Stimulated activated CD8-positive, alpha-beta memory T cell treated with anti-CD3 and anti-CD28 coated beads, Interleukin-4, amount 100 ng/mL, for 24 hours (primary cell): ENCODE measurements around the gene AURKA.

Source experiments
- DNase-seq: peaks from one replicate; pipeline ENCODE4 v3.0.0-alpha.2; 2020; ENCODE audit warnings: low read depth

AURKA gene

DNA sequence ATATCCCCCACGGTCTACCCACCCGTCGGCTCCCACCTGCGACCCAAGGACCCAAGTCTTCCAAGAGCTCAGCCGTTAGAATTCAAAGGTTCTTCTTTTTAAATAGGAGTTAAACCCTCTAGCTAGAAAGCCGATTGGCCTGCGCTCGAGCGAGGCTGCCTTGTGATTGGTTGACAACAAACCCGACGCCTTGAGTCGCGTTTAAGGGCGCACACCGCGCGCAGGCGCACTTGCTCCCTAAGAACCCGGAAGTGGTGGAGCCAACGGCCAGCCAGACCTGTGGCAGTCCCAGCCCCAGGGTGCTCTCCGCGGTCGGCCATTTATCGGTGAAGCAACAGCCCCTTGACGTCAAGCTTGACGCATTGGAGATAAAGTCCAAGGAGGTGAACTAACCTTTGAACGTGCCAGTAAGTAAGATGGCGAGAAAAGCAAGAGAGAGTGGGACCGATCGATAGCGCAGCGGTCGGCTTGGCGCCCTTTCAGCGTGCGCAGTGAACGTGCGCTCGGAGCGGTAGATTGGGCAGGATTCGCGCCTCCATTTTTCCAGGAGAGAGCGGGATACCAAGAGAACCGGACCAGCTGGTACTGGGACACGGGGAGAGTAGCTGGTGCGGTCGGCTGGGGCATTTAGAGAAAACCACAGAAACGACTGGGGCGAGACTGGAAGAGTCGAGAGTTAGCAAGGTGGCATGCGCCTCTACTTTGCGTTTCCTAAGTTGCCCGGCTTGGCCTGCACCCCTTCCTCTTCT is at the start of gene AURKA, which contains the start of gene CSTF1:
TSS of gene AURKA (minus strand) at position 84 of the 749 bp plus-strand sequence. CDS start 4,018 bp downstream, outside the sequence.
TSS of gene CSTF1 (plus strand) at position 514 of the 749 bp plus-strand sequence. CDS start 2,908 bp downstream, outside the sequence.
- DNase-seq, result peak; percentile 100

DNA sequence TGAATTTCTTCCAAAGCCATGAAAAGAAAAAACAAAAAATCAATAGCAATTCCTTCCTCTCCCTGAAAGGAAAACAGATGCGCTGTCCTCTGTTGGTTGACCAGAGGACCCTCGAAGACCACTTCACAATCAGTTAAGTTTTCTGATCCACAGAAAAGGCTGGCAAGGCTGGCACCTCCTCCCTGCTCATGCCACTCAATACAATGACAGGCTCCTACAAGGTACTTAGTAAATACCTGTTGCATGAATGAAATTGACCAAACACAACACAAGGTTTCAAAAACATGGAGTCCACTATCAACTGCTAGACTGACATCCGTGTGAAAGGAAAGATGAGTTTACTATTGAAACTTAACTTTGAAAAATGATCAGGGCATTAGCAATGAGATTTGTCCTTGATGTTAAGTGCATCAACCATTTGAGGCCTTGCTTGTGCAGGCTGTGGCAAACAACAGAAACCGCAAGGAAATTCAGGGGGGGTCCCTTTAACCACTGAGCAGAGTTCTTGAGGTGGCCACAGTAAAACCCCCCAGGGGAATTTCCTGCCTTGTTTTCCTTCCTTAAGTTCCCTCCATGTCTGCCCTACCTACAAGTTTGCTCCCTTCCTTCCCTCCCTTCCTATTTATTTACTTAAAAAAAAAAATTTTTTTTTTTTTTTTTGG is 48.5 kb upstream of the AURKA start:
- DNase-seq, result peak; percentile 44

DNA sequence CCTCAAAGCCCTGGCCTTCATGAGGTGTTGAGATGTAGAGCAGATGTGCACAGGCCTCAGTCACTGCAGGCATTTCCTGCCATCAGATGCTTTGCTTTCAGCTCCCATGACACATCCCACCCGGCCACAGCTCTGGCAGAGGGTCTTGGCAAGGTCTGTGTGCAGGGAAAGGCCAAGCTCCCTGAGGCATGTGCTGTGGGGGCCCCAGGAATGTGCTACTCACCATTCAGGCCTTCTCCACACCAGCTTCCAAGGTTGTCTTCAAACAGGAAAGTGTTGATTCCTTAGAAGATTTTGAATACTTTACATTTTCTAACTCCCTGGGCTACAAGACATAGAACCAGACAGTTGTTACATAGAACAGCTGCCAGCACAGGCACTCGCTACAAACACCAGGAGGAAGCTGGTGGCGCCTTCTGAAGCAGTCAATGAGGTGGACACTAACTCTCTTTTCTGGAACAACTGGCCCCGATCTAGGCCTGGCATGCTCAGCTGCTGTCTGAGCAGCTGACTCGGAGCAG is 47.8 kb upstream of the AURKA start:
- no peak for DNase-seq

DNA sequence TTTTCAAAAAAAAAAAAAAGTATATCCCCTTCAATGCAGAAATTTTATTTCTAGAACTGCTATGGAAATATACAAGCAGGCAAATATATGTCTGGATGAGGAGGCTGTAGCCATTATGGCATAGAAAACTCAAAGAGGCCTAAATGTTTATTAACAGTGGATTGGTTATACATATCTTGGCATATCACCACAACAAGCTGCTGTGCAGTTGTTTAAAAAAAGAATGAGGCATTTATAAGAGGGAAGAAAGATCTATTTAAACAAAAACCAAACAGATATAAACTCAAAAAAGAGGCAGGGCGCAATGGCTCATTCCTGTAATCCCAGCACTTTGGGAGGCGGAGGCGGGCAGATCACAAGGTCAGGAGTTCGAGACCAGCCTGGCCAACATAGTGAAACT is 46.3 kb upstream of the AURKA start:
- DNase-seq, result no peak

DNA sequence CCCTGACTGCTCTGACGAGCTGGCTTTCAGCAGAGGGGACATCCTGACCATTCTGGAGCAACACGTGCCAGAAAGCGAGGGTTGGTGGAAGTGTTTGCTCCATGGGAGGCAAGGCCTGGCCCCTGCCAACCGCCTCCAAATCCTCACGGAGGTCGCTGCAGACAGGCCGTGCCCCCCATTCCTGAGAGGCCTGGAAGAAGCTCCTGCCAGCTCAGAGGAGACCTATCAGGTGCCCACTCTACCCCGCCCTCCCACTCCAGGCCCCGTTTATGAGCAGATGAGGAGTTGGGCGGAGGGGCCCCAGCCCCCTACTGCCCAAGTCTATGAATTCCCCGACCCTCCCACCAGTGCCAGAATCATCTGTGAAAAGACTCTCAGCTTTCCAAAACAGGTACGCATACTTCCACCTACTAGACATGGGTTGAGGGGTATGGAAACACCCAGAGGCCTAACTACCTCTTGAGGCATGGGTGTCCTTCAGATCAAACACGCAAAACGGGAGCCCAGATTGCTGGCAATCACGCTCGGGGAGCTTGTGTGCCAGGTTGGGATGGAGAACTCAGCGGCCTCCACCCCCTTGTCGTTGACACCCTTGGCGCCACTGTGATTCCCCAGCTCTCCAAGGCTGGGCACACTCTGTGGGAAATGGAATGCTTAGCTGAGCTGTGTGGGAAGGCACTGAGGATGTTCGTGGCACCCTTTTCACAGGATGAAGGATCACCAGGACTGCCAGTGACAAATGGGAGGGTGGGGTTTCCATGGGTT is 45.4 kb upstream of the AURKA start:
- DNase-seq, result no peak

DNA sequence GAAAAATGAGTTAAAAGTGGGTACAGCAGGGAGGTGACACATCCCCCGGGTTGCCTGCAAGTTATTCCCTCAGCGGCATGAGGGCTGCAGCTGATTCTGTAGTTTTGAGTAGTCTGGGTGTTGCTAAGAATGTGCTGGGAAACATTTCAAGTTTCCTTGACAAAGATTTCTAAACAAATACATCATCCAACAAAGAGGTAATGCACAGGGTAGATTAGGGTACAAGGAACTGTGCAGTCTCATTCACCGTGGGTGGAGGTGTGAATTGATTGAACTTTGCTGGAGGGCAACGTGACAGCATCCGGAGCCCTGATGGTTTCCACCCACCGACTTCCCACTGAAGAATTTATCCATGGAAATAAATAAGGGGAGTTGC is 41.9 kb upstream of the AURKA start:
- DNase-seq, result no peak

DNA sequence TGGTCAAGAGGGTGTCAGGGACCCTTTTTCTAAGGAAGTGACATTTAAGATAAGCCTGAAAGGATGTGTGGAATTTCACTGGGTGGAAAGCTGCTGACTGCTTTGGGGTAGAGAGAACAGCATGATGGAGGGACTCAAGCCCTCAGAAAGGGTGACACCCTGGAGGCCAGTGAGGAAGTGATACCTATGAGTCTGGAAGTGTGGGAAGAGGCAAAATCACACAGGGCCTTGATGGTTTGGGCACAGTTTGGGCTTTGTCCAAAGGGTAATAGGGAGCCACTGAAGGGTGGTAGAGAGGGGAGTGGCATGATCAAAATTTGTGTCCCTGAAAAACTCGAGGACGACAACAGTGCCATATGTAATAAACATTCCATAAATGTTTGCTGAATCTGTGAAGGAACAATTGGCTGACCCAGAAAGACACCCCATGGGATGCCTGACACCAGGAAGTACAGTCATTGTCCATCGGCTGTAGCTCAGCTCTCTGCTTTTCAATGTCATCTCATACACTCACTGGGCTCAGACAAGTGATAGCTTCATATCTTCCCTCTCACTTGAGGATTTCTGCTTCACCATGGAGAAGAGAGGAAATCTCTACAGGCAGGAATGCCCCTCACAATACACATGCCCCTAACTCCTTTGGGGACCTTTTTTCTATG is 41.3 kb upstream of the AURKA start:
- no peak for DNase-seq

DNA sequence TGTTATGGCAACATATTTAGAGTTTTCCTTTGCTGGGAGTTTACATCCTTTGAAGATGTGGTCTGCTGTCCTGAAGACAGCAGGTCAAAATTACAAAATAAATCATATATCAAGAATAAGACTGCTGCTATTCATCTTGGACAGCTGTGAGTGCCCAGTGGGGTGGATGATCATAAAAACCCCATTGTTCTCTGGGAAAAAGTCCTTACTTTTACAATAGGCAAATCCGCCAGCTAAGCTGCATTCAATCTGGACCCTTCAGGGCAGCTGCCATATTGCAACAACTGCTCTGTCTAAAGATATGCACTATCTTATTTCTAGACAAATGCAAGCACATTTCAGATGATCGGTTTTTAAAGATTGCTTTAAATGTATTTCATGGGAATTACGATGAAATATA is 39.5 kb upstream of the AURKA start:
- DNase-seq, result no peak

DNA sequence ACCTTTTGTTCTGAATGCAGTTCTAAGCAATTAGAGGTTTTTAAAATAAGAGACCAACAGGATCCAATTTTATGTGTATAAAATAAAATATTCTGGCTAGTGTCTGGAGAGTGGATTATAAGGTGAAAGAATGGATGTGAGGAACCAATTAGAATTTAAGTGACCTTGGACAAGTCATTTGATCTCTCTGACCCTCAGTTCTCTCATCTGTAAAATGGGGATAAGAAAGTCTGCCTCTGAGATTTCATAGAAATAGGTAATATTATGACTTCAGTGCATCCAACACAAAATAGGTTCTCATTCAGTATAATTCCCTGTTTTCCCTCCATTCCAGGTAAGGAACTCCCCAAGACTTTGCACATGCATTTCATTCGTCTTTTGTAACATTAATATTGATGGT is 38.9 kb upstream of the AURKA start:
- no peak for DNase-seq

DNA sequence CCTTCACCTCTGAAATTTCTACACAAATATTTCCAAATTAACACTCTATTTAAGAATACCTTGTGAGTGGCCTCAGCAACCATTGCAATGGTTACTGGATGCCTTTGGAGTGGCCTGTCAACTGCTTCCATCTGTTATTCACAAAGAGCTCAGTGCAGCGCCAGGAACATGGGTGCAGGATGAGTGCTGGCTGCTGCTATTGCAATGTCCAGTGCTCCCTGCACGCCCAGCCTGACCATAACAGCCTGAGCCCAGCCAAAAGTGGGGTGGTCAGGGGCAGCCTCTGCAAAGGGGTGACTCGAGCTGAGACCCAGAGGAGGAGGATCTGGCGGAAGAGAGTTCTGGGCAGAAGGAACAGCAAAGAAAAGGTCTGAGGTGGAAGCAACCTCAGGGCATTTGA is 38.4 kb upstream of the AURKA start:
- no peak for DNase-seq

DNA sequence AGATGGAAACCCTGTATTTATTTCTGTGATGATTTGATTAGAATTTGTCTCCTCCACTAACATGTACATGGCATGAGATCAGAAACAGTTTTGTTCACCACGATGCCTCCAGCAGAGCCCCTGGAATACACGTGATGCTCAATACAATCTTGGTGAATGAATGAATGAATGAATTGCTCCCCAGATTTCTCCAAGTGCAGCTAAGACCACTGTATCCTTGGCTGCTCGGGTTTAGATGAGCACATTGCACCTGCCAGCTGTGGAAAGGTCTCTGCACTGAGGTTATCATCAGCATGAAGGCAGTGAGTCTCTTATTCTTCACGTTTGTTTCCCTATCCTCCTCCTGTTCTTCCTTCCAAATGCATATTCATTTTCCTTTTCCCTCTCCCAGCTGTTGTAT is 37.9 kb upstream of the AURKA start:
- no peak for DNase-seq

DNA sequence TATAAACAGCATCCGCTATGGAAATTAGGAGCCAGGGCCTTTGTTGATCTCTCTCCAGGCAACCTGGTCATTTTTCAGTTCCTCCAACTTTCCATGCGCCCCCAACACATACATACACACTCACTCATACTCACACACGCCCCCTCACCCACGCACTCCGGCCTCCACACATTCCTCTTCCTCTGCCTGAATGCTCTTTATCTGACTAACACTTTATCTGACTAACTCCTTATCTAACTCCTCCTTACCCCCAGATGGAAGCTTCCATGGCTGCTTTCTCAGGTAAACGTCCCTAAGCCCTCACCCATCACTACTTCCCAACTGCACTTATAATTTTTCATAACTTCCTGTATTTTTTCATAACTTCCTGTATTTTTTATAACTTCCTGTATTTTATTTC is 37.5 kb upstream of the AURKA start:
- peak; percentile 18 for DNase-seq

DNA sequence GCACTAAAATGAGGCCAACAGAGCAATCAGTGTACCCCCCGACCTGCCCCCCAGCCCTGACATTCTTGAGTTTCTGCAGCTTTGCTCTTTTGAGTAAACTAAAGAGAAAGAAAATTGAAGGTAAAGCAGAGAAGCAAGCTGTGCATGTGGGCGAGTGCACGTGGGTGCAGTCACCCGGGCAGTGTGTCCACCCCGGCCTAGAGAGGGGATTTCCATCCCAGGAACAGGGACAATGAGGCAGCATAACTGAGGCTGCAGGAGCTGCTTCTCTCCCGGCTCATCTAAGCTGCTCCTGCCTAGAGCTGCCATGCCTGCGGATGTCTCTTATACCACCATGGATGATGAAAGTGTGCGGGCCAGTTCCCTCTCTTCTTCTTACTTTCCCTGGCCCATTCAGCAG is 36.9 kb upstream of the AURKA start:
- DNase-seq, result no peak

DNA sequence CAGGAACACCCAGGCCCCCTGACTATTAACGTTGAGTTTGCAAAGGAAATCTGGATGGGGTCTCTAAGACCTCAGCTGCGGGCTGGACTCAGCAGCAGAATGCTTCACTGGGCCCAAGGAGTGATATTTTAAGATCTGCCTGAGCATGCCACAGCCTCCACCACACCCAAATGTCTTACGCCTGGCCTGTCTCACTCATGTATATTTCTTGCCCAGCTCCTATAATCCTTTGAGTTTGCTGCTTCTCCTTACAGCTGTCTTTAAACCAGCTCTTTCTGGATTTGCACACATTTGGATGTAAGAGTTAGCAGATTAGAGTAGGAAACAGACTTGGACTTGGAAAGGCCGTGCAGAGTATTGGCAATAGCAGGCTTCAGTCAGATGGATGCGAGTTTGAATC is 36.4 kb upstream of the AURKA start:
- no peak for DNase-seq

DNA sequence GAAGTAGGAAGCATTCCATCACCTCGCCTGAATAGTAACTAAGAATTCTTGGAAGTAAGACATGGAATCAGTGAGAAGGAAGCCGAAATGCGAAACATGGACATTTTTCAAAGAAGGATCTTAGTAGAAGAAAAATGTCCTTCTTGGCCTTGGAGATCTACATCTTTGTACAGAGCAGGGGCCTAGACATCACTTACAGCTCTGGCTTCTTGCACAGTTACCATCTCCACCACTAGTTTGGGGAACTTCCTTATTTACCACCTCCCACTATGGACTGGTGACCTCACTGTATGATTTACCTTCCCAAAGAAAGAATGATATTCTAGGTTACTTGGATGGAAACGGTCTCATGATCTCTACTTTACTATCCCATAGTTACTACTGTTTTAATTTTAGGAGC is 35.8 kb upstream of the AURKA start:
- no peak for DNase-seq

DNA sequence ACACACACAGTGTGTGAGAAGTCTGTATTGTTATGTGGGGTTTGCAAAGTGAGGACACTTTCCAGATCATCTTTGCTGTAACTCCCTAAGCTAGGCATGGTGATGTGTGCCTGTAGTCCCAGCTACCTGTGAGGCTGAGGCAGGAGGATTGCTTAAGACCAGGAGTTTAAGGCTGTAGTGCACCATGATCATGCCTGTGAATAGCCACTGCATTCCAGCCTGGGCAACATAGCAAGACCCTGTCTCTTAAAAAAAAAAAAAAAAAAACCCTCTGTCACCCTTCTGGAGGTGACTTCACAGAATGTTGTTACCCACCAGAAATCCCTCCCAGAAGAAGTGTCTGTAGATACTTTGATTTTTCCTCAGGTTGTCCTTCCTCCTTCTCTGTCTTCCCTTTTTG is 34.9 kb upstream of the AURKA start:
- no peak for DNase-seq

DNA sequence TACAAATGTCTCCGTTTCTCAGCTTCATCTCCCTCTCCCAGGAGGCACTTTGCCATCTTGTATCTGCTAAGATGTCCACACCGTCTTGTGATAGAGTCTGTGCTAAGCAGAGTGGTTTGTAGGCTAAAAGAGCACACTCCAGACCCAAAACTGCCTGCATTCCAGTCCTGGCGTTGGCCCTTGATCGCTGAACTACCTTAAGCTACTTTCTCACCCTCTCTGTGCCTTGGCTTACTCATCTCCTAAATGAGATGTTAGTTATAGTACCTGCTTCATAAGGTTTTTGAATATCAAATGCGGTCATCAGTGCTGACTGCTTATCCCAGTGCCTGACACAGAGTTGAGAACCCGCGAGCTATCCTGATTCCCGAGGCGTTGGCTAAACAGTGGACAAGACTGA is 34.0 kb upstream of the AURKA start:
- no peak for DNase-seq

DNA sequence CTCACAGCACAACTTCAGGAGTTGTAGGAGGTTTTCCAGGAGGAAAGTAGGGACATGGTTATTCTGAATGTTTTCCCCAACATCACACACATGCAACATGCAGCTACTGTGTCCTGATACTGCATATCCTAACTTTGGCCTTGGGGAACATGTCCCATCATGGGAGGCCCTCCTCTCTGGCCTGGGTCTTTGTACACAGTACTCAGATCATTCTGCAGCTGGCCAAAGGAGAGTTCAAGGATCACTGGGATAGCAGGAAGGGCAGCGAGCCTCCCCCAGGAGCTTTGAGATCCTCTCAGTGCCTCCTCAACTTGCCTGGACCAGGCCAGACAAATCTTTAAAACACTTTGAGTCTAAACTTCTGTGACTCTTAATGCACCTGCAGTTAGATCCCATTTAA is 32.9 kb upstream of the AURKA start:
- no peak for DNase-seq

DNA sequence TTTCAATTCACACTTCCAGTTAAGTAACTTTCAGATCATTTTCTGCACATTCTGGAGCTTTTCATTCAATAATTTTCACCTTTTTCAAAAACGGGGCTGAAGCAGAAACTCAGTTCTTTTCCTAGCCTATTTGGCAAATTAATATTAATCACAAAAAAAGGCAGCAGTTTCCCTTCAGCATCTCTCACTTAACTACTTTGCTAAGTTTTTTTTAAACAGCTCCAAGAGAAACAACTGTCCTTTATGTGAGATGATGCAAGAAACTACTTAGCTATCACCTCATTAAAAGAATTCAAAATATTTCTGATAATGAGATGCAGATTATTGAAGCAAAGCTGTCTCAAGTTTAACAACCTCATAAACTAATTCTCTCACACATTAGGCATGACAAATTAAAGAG is 31.9 kb upstream of the AURKA start:
- no peak for DNase-seq

DNA sequence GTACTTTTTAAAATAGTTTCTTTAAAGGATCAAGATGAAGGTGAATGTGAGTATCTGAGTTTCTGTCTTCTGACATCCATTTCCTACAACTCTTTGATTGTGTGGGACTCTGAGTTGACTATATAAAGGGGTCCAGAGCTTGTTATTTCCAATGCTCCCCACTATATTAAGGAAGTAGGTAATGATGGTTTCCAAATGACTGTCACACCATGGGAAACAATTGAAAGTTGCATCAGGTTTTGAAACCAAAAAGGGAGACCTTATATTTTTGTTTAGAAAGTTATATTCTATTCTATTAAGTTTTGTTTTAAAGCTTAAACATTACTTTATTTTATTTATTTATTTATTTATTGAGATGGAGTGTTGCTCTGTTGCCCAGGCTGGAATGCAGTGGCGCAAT is 31.2 kb upstream of the AURKA start:
- no peak for DNase-seq

DNA sequence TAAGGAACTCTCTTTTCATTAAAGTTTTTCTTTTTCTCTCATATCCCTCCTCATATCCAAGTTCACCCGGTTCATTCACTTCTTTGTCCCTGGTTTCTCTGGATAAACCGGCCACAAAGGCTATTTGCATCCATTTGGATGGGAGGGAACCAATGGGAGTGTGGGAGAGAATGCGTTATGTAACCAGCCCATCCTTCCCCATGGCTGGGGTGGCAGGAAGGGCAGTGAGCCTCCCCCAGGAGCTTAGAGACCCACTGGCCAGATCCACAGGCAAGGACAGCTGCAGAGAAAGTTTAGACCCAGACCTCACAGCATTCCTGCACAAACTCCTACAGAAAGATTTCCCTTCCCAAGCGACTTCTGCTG is 30.8 kb upstream of the AURKA start:
- DNase-seq, result no peak

DNA sequence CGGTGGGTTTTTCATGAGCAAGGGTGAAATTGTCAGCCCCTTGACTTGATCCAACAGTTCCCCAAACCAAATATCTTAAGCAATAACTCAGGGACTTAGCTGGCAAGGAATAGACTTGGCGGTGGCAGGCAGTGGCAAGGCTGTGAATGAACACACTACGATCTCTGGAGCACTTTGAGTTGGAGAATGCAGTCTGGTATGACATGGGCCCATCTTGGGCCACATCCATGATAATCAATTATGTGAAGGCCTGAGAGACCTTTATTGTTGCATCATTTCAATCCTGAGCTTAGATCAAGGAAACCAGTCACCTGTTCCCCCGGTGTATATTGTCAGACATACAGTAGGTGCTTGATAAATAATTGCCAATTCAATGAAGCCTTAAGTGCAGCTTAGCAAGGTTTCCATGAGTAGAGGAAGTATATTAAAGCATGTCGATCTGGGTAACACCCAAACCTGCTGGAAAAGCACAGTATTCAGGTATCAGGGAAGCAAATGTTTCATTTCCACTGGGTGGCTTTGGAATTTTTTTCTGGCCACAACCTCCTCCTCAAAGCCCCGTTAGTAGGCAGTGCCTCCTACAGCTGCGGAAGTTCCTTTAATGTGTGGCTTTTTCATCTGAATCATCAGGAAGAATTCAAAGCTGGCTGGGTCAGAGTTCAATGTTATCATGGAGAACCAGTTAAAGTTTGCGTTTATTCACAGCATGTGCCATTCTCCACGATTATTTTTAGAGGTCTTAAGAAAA is 30.2 kb upstream of the AURKA start:
- DNase-seq, result no peak
